Keratinocyte (primary cell): ENCODE results near the gene FCER1G.

Experiments
- CTCF ChIP-seq, 3 experiments: IDR thresholded peaks in 1 of 3; conservative IDR thresholded peaks in 1 of 3; optimal IDR thresholded peaks in 1 of 3; 2 replicates in 2 of 3; 3 replicates in 1 of 3; pipeline versions ENCODE3 to v1.5.1; 2011; ENCODE audit warnings: low read length in 3 of 3, mild to moderate bottlenecking in 3 of 3, moderate library complexity in 2 of 3, control low read depth in 1 of 3, inconsistent platforms in 1 of 3; ENCODE audit not compliant: insufficient read depth in 2 of 3; ENCODE audit errors: extremely low read depth in 1 of 3
- EZH2 ChIP-seq: IDR thresholded peaks from one replicate; pipeline ENCODE4 v1.6.1; 2012; ENCODE audit warnings: inconsistent platforms, mild to moderate bottlenecking, low read length, moderate library complexity

GRCh38 chr1:161173711-161174110 lies 41.4 kb upstream of the FCER1G start:
- TF ChIP-seq CTCF (optimal IDR thresholded peaks at IDR 0.05 in 1 of 3, IDR thresholded peaks at IDR 0.05 in 1 of 3, conservative IDR thresholded peaks at IDR 0.05 in 1 of 3; ENCODE audit: extremely low read depth in 1 of 3, insufficient read depth in 2 of 3, low read length in 3 of 3), result no peak
- no peak for TF ChIP-seq EZH2
